Activated naive CD4-positive, alpha-beta T cell treated with anti-CD3 and anti-CD28 coated beads, Interleukin-2, amount 50 U/mL, for 24 hours (primary cell): Measurements from ENCODE around the gene TFAP2B.

Experiments
- H3K27ac Mint-ChIP-seq: one replicate; pipeline ENCODE4 v1.8.0; 2021; ENCODE audit warnings: mild to moderate bottlenecking, mixed read lengths
- H3K27me3 Mint-ChIP-seq: one replicate; pipeline ENCODE4 v1.8.0; 2021; ENCODE audit warnings: mixed read lengths
- H3K36me3 Mint-ChIP-seq: one replicate; pipeline ENCODE4 v1.8.0; 2021; ENCODE audit warnings: mixed read lengths
- H3K4me1 Mint-ChIP-seq: one replicate; pipeline ENCODE4 v1.8.0; 2021; ENCODE audit warnings: mixed read lengths
- H3K4me3 Mint-ChIP-seq: one replicate; pipeline ENCODE4 v1.8.0; 2021; ENCODE audit warnings: mild to moderate bottlenecking, mixed read lengths
- H3K9me3 Mint-ChIP-seq: one replicate; pipeline ENCODE4 v1.8.0; 2021; ENCODE audit warnings: mixed read lengths

Gene TFAP2B

GRCh38 chr6:50818673-50819072 is at the start of gene TFAP2B:
Gene TFAP2B, plus strand, starts transcription at chr6:50818871. Its CDS starts 21 bp downstream, at chr6:50818892.
- no peak within 1 kb of the TSS for H3K27ac Mint-ChIP-seq
- peaks cover 62% of the 10 kb centered on the region for H3K27me3 Mint-ChIP-seq
- H3K4me1 Mint-ChIP-seq, result peaks cover 19% of the 10 kb centered on the region
- no peak within 1 kb of the TSS for H3K4me3 Mint-ChIP-seq
- no peaks in the 10 kb centered on the region for H3K9me3 Mint-ChIP-seq
- no peaks in the 10 kb centered on the region for H3K36me3 Mint-ChIP-seq

DNA sequence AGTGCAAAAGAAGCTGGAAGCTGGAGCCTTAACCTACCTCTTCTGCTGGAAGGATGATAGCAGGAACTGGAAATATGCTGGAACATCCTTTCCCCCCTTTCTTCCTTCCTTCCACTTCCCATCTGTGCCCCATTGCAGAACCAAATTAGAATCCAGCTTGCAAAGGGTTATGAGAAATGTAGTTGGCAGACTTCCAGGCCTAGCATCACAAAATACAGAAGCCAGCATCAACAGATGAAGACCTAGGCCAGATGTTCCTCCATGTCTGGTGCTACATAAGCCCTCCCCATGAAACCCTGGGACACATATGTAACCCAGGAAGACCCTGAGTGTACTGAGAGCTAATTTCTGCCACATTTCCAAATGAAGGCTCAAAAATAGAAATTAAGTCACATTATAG is 40.0 kb upstream of the TFAP2B start:
- no peaks in the 10 kb centered on the region for H3K9me3 Mint-ChIP-seq
- no peak overlapping the region for H3K27ac Mint-ChIP-seq
- no peaks in the 10 kb centered on the region for H3K27me3 Mint-ChIP-seq
- H3K36me3 Mint-ChIP-seq, result no peaks in the 10 kb centered on the region
- H3K4me3 Mint-ChIP-seq, result no peak overlapping the region
- no peaks in the 10 kb centered on the region for H3K4me1 Mint-ChIP-seq

DNA sequence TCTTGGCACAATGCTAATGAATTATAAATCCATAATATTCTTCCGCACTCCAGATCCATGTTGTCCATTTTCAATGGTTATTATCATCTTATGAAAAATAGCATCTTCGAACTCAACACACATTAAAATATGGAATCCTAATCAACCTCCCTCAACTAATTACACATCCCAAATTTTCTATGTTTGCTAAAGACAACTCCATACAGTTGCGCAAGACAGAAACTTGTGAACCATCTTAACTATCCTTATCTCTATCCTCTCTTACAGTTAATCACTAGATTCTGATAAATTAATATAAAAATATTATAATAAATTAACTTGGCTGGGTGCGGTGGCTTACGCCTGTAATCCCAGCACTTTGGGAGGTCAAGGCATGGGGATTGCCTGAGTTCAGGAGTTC is 38.3 kb upstream of the TFAP2B start:
- Mint-ChIP-seq H3K36me3 (no peaks in the 10 kb centered on the region), H3K4me3 (no peak overlapping the region), H3K4me1 (no peaks in the 10 kb centered on the region), H3K9me3 (no peaks in the 10 kb centered on the region), H3K27ac (no peak overlapping the region), H3K27me3 (no peaks in the 10 kb centered on the region)

GRCh38 chr6:50785921-50786320 is 32.8 kb upstream of the TFAP2B start:
- no peaks in the 10 kb centered on the region for H3K27me3 Mint-ChIP-seq
- no peaks in the 10 kb centered on the region for H3K4me1 Mint-ChIP-seq
- H3K4me3 Mint-ChIP-seq, result no peak overlapping the region
- H3K27ac Mint-ChIP-seq, result no peak overlapping the region
- H3K36me3 Mint-ChIP-seq, result no peaks in the 10 kb centered on the region
- no peaks in the 10 kb centered on the region for H3K9me3 Mint-ChIP-seq

DNA sequence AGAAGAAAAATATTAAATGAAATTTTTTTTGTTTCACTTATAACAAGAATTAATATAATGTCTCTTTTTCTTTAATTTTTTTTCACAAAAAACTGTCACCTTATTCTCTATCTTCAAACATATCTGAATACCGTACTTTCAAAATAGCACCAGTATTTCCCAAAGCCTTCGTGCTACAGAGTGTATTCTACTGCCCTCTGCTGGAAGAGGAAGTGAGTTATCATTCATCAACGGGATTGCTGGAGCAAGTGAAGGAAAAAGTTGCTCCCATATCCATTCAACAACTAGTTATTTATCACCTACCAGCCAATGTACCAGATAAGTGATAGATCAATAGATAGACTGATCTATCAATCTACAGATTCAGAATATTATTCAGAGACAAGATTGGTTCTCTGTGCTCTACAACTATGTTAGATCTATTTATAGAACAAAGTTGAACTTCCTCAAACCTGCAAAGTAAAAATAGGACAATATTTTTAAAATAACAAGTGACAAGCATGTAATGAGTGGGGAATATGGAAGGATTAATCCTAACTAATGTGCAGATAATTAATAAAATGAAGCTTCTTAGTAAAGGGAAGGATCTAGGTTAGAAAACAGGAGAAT is 26.7 kb upstream of the TFAP2B start:
- Mint-ChIP-seq H3K4me1 (no peaks in the 10 kb centered on the region), H3K27ac (no peak overlapping the region), H3K9me3 (peaks cover 5% of the 10 kb centered on the region), H3K36me3 (no peaks in the 10 kb centered on the region), H3K27me3 (peaks cover 6% of the 10 kb centered on the region), H3K4me3 (no peak overlapping the region)

GRCh38 chr6:50792771-50793170 is 25.9 kb upstream of the TFAP2B start:
- peaks cover 6% of the 10 kb centered on the region for H3K27me3 Mint-ChIP-seq
- no peaks in the 10 kb centered on the region for H3K36me3 Mint-ChIP-seq
- H3K4me3 Mint-ChIP-seq, result no peak overlapping the region
- H3K27ac Mint-ChIP-seq, result no peak overlapping the region
- H3K4me1 Mint-ChIP-seq, result no peaks in the 10 kb centered on the region
- peaks cover 5% of the 10 kb centered on the region for H3K9me3 Mint-ChIP-seq

DNA sequence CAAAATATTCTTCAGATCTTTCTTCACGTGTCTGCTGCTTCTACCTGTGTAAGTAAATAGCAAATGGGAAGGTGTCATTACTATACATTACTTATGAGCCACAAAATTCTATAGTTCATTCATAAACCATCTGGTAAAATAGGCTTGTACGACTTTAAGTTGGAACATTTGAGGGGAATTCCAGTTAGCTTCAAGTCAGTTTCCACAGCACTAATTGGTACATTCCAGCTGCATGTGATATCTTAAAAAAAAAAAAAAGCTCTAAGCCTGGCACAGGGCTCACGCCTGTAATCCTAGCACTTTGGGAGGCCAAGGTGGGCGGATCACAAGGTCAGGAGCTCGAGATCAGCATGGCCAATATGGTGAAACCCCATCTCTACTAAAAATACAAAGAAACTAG is 23.1 kb upstream of the TFAP2B start:
- Mint-ChIP-seq H3K27ac (no peak overlapping the region), H3K9me3 (peaks cover 5% of the 10 kb centered on the region), H3K4me3 (no peak overlapping the region), H3K27me3 (peaks cover 6% of the 10 kb centered on the region), H3K36me3 (no peaks in the 10 kb centered on the region), H3K4me1 (no peaks in the 10 kb centered on the region)

DNA sequence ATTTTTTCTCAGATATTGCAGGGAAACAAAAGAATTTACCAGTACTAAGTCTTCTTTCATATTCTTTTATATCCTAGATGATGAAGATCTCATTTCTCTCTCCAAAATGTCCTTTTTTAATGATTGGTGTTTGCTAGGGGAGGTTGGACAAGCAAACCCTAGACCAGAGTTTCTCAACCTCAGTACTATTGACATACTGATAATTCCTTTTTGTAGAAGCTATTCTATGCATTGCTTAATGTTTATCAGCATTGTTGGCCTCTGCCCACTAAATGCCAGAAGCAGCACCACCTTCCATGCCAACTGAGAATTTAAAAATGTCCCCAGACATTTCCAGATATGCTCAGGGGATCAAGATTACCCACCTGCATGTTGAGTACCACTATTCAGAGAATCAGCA is 14.4 kb upstream of the TFAP2B start:
- Mint-ChIP-seq H3K9me3 (no peaks in the 10 kb centered on the region), H3K27me3 (peaks cover 3% of the 10 kb centered on the region), H3K27ac (no peak overlapping the region), H3K4me1 (no peaks in the 10 kb centered on the region), H3K36me3 (no peaks in the 10 kb centered on the region), H3K4me3 (no peak overlapping the region)

- Mint-ChIP-seq H3K27ac (no peak overlapping the region), H3K4me1 (no peaks in the 10 kb centered on the region), H3K36me3 (no peaks in the 10 kb centered on the region), H3K9me3 (no peaks in the 10 kb centered on the region), H3K27me3 (peaks cover 3% of the 10 kb centered on the region), H3K4me3 (no peak overlapping the region)
Measured at GRCh38 chr6:50807035-50807434, 11.6 kb upstream of the TFAP2B start.

- H3K27me3 Mint-ChIP-seq, result peaks cover 39% of the 10 kb centered on the region
Measured at GRCh38 chr6:50815436-50816114, 3.1 kb upstream of the TFAP2B start.

DNA sequence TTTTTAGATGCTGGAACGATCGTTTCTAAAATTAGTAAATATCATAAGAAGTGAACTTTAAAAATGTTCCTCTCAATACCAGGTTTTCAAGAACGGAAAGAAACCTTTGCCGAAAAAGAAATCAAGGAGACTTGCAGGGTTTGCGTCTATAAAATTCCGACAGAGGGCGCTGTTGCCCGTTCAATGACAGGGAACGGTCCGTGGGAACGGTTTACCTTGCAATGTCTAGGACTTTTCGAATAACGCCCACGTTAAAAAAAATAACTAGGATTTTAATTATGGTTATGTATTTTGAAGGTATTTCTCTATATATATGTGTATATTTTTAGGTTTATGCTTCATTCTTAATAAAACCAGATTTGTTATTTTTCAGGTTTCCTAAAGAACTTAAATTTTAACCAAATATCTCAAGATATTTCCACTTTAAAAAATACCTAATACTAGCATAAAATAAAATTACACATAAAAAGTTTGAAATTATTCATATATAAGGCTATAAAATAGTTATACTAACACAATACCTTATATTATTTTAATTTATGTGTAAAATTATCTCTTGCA is 2.5 kb upstream of the TFAP2B start:
- no peaks in the 10 kb centered on the region for H3K9me3 Mint-ChIP-seq
- no peak overlapping the region for H3K27ac Mint-ChIP-seq
- H3K36me3 Mint-ChIP-seq, result no peaks in the 10 kb centered on the region
- H3K4me1 Mint-ChIP-seq, result peaks cover 19% of the 10 kb centered on the region
- H3K27me3 Mint-ChIP-seq, result peaks cover 45% of the 10 kb centered on the region
- H3K4me3 Mint-ChIP-seq, result peak overlapping the region; percentile 89

More at GRCh38 chr6:50815436-50816114, 3.1 kb upstream of the TFAP2B start:
- Mint-ChIP-seq H3K36me3 (no peaks in the 10 kb centered on the region), H3K4me3 (peak overlapping the region; percentile 89), H3K27ac (no peak overlapping the region), H3K9me3 (no peaks in the 10 kb centered on the region), H3K4me1 (peaks cover 19% of the 10 kb centered on the region)

DNA sequence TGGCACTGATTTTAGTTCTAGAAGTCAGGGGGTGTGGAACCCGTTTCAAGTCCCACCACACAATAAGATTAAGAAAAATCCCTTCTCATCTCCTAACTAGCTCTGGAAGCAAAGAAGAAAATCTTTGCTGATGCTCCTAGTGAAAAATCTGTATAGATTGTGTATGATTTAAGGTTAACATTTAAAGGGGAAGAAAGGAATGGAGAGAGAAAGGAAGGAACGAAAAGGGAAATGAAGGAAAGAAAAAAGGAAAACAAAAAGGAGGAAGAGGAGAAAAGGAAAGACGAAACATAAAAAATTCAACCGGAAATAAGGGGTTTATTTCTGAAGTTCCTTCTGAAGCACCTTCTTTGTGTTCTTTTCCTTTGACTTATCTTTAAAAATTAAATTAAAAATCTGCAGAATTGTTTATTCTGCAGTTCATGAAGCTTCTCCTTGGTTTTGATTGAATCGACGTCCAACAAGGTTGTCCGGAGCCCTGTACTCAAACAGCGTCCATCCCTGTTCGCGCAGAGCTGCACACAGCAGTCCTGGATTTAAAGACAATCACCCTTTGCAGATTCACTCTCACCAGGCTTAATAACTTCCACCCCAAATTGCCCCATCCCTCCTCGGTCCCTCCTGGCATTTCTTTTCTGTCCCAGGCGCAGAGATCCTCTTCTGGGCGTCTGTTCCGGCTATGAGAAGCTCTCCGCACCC is 1.6 kb upstream of the TFAP2B start:
- Mint-ChIP-seq H3K4me3 (no peak overlapping the region), H3K4me1 (peaks cover 19% of the 10 kb centered on the region), H3K27me3 (peaks cover 51% of the 10 kb centered on the region), H3K27ac (no peak overlapping the region), H3K9me3 (no peaks in the 10 kb centered on the region), H3K36me3 (no peaks in the 10 kb centered on the region)

DNA sequence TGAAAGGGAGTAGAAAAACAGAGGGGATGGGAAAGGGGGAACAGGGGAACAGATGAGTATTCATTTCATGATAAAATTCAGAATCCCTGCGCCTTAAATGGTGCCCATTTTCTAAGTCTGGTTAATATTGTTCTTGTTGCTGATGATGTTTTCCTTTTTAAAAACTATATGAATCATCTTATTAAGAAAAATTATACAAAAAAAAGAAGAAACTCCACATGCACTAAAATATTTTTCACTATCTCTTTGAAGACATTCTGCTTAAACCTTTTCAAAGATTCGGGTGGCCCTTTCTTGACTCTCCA is 1.1 kb upstream of the TFAP2B start:
- Mint-ChIP-seq H3K4me1 (peaks cover 19% of the 10 kb centered on the region), H3K9me3 (no peaks in the 10 kb centered on the region), H3K27ac (no peak overlapping the region), H3K4me3 (no peak overlapping the region), H3K27me3 (peaks cover 56% of the 10 kb centered on the region), H3K36me3 (no peaks in the 10 kb centered on the region)

DNA sequence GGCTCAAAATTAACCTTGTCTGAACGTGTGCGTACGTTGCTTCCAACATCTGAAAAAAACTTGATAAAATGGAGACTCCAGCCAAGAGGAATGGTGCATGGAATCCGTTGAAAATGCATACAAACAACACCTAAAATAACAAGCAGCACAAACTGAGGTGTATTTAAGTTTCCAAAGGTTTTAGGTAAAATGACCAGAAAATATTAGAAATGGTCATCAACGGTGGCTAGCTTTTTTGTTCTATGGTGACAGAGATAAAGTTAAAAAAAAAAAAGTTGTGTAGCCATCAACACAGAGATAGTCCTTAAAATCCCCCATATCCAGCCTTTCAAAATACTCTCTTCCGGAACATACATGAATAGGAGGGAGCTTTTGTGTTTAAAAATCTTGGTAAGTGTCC is 651 bp upstream of the TFAP2B start:
- no peaks in the 10 kb centered on the region for H3K9me3 Mint-ChIP-seq
- peaks cover 19% of the 10 kb centered on the region for H3K4me1 Mint-ChIP-seq
- H3K27me3 Mint-ChIP-seq, result peaks cover 58% of the 10 kb centered on the region
- H3K36me3 Mint-ChIP-seq, result no peaks in the 10 kb centered on the region
- H3K27ac Mint-ChIP-seq, result no peak overlapping the region
- H3K4me3 Mint-ChIP-seq, result no peak overlapping the region

- no peaks in the 10 kb centered on the region for H3K36me3 Mint-ChIP-seq
- H3K27ac Mint-ChIP-seq, result no peak overlapping the region
- peaks cover 60% of the 10 kb centered on the region for H3K27me3 Mint-ChIP-seq
- H3K4me1 Mint-ChIP-seq, result peaks cover 19% of the 10 kb centered on the region
- no peak overlapping the region for H3K4me3 Mint-ChIP-seq
- H3K9me3 Mint-ChIP-seq, result no peaks in the 10 kb centered on the region
Measured at GRCh38 chr6:50819466-50819903, 814 bp downstream of the TFAP2B start.
